ENCODE measurements around the gene CACNA1B. TPM values are rescaled to one million over a fixed set of nuclear protein-coding genes. Genes with fewer than 3 reads are reported as not detected.
A peak's percentile ranks its signal among the peaks of the same experiment; 100 is the strongest.
"Not testable (repeated sequence)": the region's sequence is repeated elsewhere in the genome, so short reads cannot be mapped to it uniquely, and the experiment has no call there.

Gene CACNA1B
- polyA plus RNA-seq, 2 of the 4 experiments (the other 2 are of a cell fraction), result 0.03 to 0.06 TPM

- TF ChIP-seq MAFK (IDR thresholded peaks at IDR 0.05; ENCODE audit: partially characterized antibody) (no peak), RAD21 (conservative IDR thresholded peaks at IDR 0.05 in 1 of 2, IDR thresholded peaks at IDR 0.05 in 1 of 2) (no peak), FOSL2 (IDR thresholded peaks at IDR 0.05) (no peak), FOSL2 (CRISPR knock-in tag; IDR thresholded peaks at IDR 0.05) (no peak), ZNF302 (CRISPR knock-in tag; IDR thresholded peaks at IDR 0.05) (no peak)
Measured at GRCh38 chr9:138105561-138106505, 228.3 kb downstream of the CACNA1B start (continued).

DNA sequence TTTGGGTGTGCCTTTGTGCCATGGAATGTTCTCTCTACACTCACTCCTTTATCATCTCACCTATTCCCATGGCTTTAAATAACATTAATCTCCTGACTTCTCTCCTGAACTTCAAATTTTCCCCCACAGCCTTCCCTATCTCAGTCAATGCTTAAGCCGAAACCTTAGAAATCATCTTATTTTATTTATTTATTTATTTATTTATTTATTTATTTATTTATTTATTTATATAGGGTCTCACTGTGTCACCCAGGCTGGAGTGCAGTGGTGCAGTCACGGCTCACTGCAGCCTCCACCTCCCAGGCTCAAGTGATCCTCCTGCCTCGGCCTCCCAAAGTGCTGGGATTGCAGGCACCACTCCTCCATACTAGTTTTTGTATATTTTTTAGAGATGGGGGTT is 229.5 kb downstream of the CACNA1B start:
- H3K4me2 ChIP-seq; FAIRE-seq; H3K4me1 ChIP-seq; POLR2A ChIA-PET; ATAC-seq; H3K27ac ChIP-seq; CTCF ChIA-PET; DNase-seq (ENCODE audit: low read depth in 1 of 2, low spot score in 1 of 2); H3K4me3 ChIP-seq; H3K9me3 ChIP-seq: not testable (repeated sequence)
- WGBS (ENCODE audit: missing lambda C conversion rate), result 41% methylated on average over 3 of the region's 3 CpGs
- peak; percentile 73 for TF ChIP-seq ZC3H11A (IDR thresholded peaks at IDR 0.05)

DNA sequence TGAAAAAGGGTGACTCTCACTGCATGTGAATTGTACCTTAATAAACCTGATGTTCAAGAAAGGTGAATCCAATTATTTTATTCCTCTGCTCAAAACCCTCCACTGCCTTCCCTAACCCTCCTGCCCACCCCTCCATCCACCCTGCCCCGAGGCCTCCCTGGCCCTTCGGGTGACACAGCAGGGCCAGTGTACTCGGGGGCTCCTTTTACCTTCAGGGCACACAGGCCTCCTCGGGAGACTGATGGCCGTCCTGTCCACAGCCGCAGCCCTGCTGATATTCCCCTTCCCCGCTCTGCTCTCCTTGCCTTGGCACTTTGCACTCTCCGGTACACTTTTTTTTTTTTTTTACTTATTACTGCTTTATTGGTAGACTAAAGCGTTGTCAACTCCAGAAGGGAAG is 234.0 kb downstream of the CACNA1B start:
- no peak for TF ChIP-seq TP53 (CRISPR knock-in tag; IDR thresholded peaks at IDR 0.05)
- no peak for TF ChIP-seq JUN (IDR thresholded peaks at IDR 0.05)
- FAIRE-seq (no peak), ATAC-seq (peak in 1 of 2 experiments; percentile 6; a peak in 1 of 6 replicates), DNase-seq (ENCODE audit: low read depth in 1 of 2, low spot score in 1 of 2) (no peak)
- Histone ChIP-seq H3K4me1 (no peaks in the 10 kb centered on the region), H3K9me3 (no peaks in the 10 kb centered on the region), H3K4me3 (no peak overlapping the region), H3K27ac (no peak overlapping the region), H3K4me2 (no peak overlapping the region)
- CTCF ChIA-PET, result interaction anchor here (0.9 to 1.2 kb wide), 2 partner anchors 439 to 441 kb away, joined by 3 to 5 read pairs; no protein-coding TSS in a partner anchor
- POLR2A ChIA-PET, result no interaction called here
- WGBS (ENCODE audit: missing lambda C conversion rate), result 57% methylated on average over 7 of the region's 9 CpGs

- no peak for DNase-seq (ENCODE audit: low read depth in 1 of 2, low spot score in 1 of 2)
- CTCF ChIA-PET, result interaction anchor here (0.7 to 0.9 kb wide), 2 partner anchors 14 to 441 kb away, joined by 3 to 4 read pairs; no protein-coding TSS in a partner anchor
- POLR2A ChIA-PET, result no interaction called here
- H3K27ac ChIP-seq, result no peak overlapping the region
- H3K4me1 ChIP-seq, result no peaks in the 10 kb centered on the region
- no peak overlapping the region for H3K4me2 ChIP-seq
- FAIRE-seq, result no peak
- no peak overlapping the region for H3K4me3 ChIP-seq
- no peaks in the 10 kb centered on the region for H3K9me3 ChIP-seq
- TF ChIP-seq HOXA7 (CRISPR knock-in tag; IDR thresholded peaks at IDR 0.05) (no peak), CTCF (IDR thresholded peaks at IDR 0.05) (no peak), CHD2 (IDR thresholded peaks at IDR 0.05; ENCODE audit: low read length, partially characterized antibody) (no peak), ZC3H11A (IDR thresholded peaks at IDR 0.05) (no peak), CHD4 (IDR thresholded peaks at IDR 0.05; ENCODE audit: borderline replicate concordance) (no peak), ESRRA (IDR thresholded peaks at IDR 0.05; ENCODE audit: borderline replicate concordance, low read length) (no peak), RARB (CRISPR knock-in tag; IDR thresholded peaks at IDR 0.05) (no peak), PHF8 (IDR thresholded peaks at IDR 0.05; ENCODE audit: borderline replicate concordance, low read depth) (no peak), EHF (CRISPR knock-in tag; IDR thresholded peaks at IDR 0.05) (no peak), CBX8 (IDR thresholded peaks at IDR 0.05) (no peak), HOXB5 (CRISPR knock-in tag; IDR thresholded peaks at IDR 0.05) (no peak), ELK1 (IDR thresholded peaks at IDR 0.05; ENCODE audit: low read depth, low read length) (no peak), NFE2L2 (conservative IDR thresholded peaks at IDR 0.05; ENCODE audit: low read length) (no peak), TFCP2L1 (CRISPR knock-in tag; IDR thresholded peaks at IDR 0.05) (no peak), POLR2A (IDR thresholded peaks at IDR 0.05; ENCODE audit: low read length) (no peak), CEBPB (IDR thresholded peaks at IDR 0.05) (no peak), MYC (IDR thresholded peaks at IDR 0.05; ENCODE audit: borderline replicate concordance, low read length) (no peak), NPAS2 (CRISPR knock-in tag; IDR thresholded peaks at IDR 0.05; ENCODE audit: borderline replicate concordance) (no peak)
- TF ChIP-seq, protein P1, sequence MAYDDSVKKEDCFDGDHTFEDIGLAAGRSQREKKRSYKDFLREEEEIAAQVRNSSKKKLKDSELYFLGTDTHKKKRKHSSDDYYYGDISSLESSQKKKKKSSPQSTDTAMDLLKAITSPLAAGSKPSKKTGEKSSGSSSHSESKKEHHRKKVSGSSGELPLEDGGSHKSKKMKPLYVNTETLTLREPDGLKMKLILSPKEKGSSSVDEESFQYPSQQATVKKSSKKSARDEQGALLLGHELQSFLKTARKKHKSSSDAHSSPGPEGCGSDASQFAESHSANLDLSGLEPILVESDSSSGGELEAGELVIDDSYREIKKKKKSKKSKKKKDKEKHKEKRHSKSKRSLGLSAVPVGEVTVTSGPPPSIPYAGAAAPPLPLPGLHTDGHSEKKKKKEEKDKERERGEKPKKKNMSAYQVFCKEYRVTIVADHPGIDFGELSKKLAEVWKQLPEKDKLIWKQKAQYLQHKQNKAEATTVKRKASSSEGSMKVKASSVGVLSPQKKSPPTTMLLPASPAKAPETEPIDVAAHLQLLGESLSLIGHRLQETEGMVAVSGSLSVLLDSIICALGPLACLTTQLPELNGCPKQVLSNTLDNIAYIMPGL (CRISPR knock-in tag; IDR thresholded peaks at IDR 0.05; ENCODE audit: borderline replicate concordance), result no peak
- 41% methylated on average over 16 of the region's 16 CpGs for WGBS (ENCODE audit: missing lambda C conversion rate)
- ATAC-seq, result peak; percentile 32 to 44; a peak in 2 of 6 replicates
Measured at GRCh38 chr9:138112090-138112748, 234.6 kb downstream of the CACNA1B start.
